ENCODE results near the gene OR6C68.

The OR6C68 gene

DNA sequence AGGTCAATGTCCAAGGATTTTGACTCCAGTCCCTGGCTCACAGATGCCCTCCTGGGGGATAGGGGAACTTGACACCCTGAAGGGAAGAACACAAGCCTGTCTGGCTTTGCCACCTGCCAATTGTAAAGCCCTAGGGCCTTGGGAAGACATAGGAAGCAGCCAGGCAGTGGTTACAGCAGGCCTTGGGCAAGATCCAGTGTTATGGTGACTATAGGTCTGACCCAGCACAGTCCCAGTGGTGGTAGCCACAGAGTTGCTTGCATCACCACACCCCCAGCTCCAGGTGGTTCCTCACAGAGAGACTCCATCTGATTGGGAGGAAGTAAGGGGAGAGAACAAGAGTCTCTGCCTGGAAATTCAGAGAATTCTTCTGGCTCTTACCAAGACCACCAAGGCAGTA lies 24.2 kb downstream of the OR6C68 start:
- TF ChIP-seq CTCF (IDR thresholded peaks at IDR 0.05): no peak

Data from LNCAP (cell line).